OCI-LY7 (cell line): ENCODE data around the gene CCDC142.

Experiments
- CTCF ChIP-seq: fragments of 200-600 bp; sonication (generic); conservative IDR thresholded peaks from 2 replicates; pipeline ENCODE4 v1.5.1; 2014; ENCODE audit warnings: mild to moderate bottlenecking, antibody characterized with exemption, low read length, moderate library complexity, mixed read lengths
- EZH2phosphoT487 ChIP-seq: fragments of 200-600 bp; sonication (generic); IDR thresholded peaks from 2 replicates; pipeline ENCODE4 v1.6.1; 2018; ENCODE audit warnings: low read depth, borderline replicate concordance, mild to moderate bottlenecking, mixed run types, antibody characterized with exemption, low read length, moderate library complexity, mixed read lengths

DNA sequence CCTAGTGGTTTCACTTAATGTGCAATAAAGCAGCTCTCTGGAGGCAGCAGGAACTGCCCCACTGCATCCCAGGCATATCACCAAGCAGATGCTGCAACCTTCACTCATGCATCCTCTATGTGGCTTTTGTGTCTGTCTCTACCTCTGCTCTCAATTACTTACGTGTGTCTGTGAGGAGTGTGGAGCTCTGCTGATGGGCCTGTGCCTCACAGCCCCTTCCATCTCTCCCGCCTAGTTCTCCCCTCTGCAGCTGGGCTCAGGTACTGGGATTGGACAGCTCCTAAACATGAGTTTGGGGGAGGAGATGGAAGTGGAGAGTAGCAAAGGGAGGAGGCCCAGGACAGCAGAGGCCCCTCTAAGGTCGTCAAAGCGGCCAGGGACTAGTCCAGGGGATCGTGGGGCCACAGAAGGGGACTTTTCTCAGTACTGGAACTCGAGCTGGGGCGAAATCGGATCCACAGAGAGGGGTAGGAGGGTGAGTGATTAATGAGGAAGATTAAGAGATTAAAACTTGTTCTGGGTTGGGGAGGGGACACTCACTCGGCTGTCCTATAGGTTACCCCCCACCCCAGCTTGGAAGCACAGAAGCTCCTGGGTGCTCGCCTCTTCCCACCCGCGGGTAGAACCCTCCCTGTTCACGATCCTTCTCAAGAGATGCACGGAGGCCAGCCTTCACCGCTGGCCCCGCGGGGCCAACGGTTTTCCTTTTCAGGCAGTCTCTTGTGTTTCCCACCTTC, 18.7 kb upstream of the CCDC142 start:
- TF ChIP-seq EZH2phosphoT487 (no peak), CTCF (no peak)
